HUES48 (cell line): Measurements from ENCODE around the gene VRTN.
"Not testable (repeated sequence)": the region's sequence is repeated elsewhere in the genome, so short reads cannot be mapped to it uniquely, and the experiment has no call there.

Experiments used
- H3K27ac ChIP-seq: one replicate; pipeline ENCODE4 v1.7.0; 2013; ENCODE audit warnings: low read depth, low read length, inconsistent platforms
- H3K27me3 ChIP-seq: 2 replicates; pipeline ENCODE4 v1.6.1; 2013; ENCODE audit warnings: mild to moderate bottlenecking, low read length; ENCODE audit not compliant: control insufficient read depth, insufficient read depth
- H3K36me3 ChIP-seq: 2 replicates; pipeline ENCODE4 v1.6.1; 2013; ENCODE audit warnings: low read length; ENCODE audit not compliant: control insufficient read depth, insufficient read depth
- H3K4me1 ChIP-seq: 2 replicates; pipeline ENCODE4 v1.6.1; 2013; ENCODE audit warnings: mild to moderate bottlenecking, low read length; ENCODE audit not compliant: control insufficient read depth, insufficient read depth
- H3K4me3 ChIP-seq: 2 replicates; pipeline ENCODE4 v1.5.1; 2013; ENCODE audit warnings: mild to moderate bottlenecking, low read depth, low read length
- H3K9ac ChIP-seq: 2 replicates; pipeline ENCODE4 v1.6.1; 2013; ENCODE audit warnings: mild to moderate bottlenecking, low read depth, low read length, moderate library complexity
- H3K9me3 ChIP-seq: 2 replicates; pipeline ENCODE4 v1.6.1; 2013; ENCODE audit warnings: low read length; ENCODE audit not compliant: control insufficient read depth, insufficient read depth

Gene VRTN

GRCh38 chr14:74377976-74378690 lies 29.9 kb downstream of the VRTN start:
- no peak overlapping the region for H3K4me3 ChIP-seq
- no peaks in the 10 kb centered on the region for H3K9me3 ChIP-seq
- no peak overlapping the region for H3K9ac ChIP-seq
- H3K4me1 ChIP-seq, result no peaks in the 10 kb centered on the region
- H3K27ac ChIP-seq, result no peak overlapping the region
- H3K27me3 ChIP-seq, result no peaks in the 10 kb centered on the region
- no peaks in the 10 kb centered on the region for H3K36me3 ChIP-seq

DNA sequence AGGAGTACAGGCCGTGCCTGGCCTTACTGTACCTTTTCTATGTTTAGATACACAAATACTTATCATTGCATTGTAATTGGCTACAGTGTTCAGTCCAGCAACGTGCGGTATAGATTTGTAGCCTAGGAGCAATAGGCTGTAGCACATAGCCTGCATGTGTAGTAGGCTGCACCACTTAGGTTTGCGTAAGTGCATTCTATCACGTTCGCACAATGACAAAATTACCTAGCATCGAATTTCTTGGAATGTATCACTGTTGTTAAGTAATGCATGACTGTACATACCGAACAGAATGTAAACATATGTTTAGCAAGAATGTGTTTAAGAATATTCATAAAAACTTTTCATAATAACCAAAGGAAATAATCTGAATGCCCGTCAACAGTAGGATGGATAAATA lies 31.9 kb downstream of the VRTN start:
- Histone ChIP-seq H3K4me1 (no peaks in the 10 kb centered on the region), H3K27me3 (no peaks in the 10 kb centered on the region), H3K9me3 (no peaks in the 10 kb centered on the region), H3K27ac (no peak overlapping the region), H3K36me3 (no peaks in the 10 kb centered on the region), H3K4me3 (no peak overlapping the region), H3K9ac (no peak overlapping the region)

- no peak overlapping the region for H3K27ac ChIP-seq
Observed at GRCh38 chr14:74380845-74381244, 32.6 kb downstream of the VRTN start.

GRCh38 chr14:74381571-74381970 lies 33.3 kb downstream of the VRTN start:
- H3K27me3 ChIP-seq, H3K4me3 ChIP-seq, H3K9me3 ChIP-seq, H3K4me1 ChIP-seq, H3K36me3 ChIP-seq, H3K9ac ChIP-seq, H3K27ac ChIP-seq: not testable (repeated sequence)

More at GRCh38 chr14:74380845-74381244, 32.6 kb downstream of the VRTN start:
- no peaks in the 10 kb centered on the region for H3K9me3 ChIP-seq
- H3K27me3 ChIP-seq, result no peaks in the 10 kb centered on the region
- no peak overlapping the region for H3K4me3 ChIP-seq
- H3K9ac ChIP-seq, result no peak overlapping the region
- H3K4me1 ChIP-seq, result no peaks in the 10 kb centered on the region
- H3K36me3 ChIP-seq, result no peaks in the 10 kb centered on the region

- Histone ChIP-seq H3K9me3 (no peaks in the 10 kb centered on the region), H3K9ac (no peak overlapping the region), H3K27me3 (no peaks in the 10 kb centered on the region), H3K4me3 (no peak overlapping the region), H3K36me3 (no peaks in the 10 kb centered on the region), H3K27ac (no peak overlapping the region), H3K4me1 (no peaks in the 10 kb centered on the region)
Observed at GRCh38 chr14:74382231-74382630, 34.0 kb downstream of the VRTN start.

- Histone ChIP-seq H3K9ac (no peak overlapping the region), H3K4me3 (no peak overlapping the region), H3K36me3 (no peaks in the 10 kb centered on the region), H3K9me3 (no peaks in the 10 kb centered on the region), H3K4me1 (0 out of 2 replicates have a peak, but pooled peaks cover 2% of the 10 kb centered on the region), H3K27me3 (no peaks in the 10 kb centered on the region), H3K27ac (no peak overlapping the region)
Observed at GRCh38 chr14:74389980-74390379, 41.7 kb downstream of the VRTN start.

DNA sequence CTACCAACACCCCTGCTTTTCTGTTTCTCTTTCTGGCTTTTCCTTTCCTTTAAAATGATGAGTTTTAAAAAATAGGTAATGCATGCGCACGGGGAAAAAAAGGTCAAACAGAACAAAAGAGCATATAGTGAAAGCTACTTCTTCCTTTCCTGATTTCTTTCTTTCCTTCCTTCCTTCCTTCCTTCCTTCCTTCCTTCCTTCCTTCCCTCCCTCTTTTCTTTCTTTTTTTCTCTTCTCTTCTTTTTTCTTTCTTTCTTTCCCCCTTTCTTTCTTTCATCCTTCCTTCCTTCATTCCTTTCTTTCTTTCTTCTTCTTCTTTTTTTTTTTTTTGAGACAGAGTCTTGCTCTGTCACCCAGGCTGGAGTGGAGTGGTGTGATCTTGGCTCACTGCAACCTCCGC lies 42.2 kb downstream of the VRTN start:
- H3K4me3 ChIP-seq, H3K27ac ChIP-seq, H3K27me3 ChIP-seq, H3K36me3 ChIP-seq, H3K9me3 ChIP-seq, H3K9ac ChIP-seq, H3K4me1 ChIP-seq: not testable (repeated sequence)

- Histone ChIP-seq H3K4me1 (0 out of 2 replicates have a peak, but pooled peaks cover 2% of the 10 kb centered on the region), H3K9me3 (no peaks in the 10 kb centered on the region), H3K27me3 (no peaks in the 10 kb centered on the region), H3K9ac (no peak overlapping the region), H3K36me3 (no peaks in the 10 kb centered on the region), H3K4me3 (no peak overlapping the region), H3K27ac (no peak overlapping the region)
Observed at GRCh38 chr14:74391479-74391878, 43.2 kb downstream of the VRTN start.

DNA sequence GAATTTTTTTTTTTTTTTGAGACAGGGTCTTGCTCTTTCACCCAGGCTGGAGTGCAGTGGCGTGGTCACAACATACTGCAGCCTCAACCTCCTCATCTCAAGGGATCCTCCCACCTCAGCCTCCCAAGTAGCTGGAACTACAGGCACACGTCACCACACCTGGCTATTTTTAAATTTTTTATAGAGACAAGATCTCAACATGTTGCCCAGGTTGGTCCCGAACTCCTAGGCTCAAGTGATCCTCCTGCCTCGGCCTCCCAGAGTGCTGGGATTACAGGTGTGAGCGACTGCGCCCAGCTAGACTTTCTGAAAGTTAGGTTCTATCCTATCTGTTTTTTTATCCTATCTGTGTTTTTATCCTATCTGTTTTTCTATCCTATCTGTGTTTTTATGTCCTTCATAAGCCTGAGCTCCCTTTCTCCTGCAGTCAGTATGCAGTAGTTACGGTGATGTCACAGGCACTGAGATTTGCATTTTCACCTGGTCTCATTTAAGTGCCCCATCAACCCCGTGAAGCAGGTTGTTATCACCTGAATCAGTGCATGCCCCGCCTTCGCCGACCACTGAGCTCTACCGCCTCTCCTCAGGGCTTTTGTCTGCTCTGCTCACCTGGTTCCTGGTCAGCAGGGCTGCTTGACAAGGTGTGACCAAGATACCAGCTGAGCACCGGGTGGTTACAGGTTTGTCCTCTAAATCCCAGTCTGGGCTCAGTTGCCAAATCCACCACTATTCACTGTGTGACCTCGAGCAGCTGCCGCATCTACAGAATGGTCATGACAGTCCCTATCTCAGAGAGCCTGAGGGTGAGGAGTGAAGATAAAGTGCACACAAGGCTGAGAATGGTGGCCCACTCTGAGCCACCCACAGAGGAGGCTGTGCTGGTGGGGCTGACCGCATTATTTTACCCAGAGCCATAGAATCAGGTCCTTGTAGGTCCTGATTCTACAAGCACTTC lies 44.6 kb downstream of the VRTN start:
- Histone ChIP-seq H3K36me3 (no peaks in the 10 kb centered on the region), H3K9me3 (no peaks in the 10 kb centered on the region), H3K27me3 (no peaks in the 10 kb centered on the region), H3K4me1 (0 out of 2 replicates have a peak, but pooled peaks cover 2% of the 10 kb centered on the region), H3K4me3 (no peak overlapping the region), H3K27ac (no peak overlapping the region), H3K9ac (no peak overlapping the region)

- H3K9me3 ChIP-seq, result no peaks in the 10 kb centered on the region
- H3K27ac ChIP-seq, result no peak overlapping the region
- 0 out of 2 replicates have a peak, but pooled peaks cover 2% of the 10 kb centered on the region for H3K4me1 ChIP-seq
- no peak overlapping the region for H3K9ac ChIP-seq
- no peak overlapping the region for H3K4me3 ChIP-seq
- no peaks in the 10 kb centered on the region for H3K36me3 ChIP-seq
- no peaks in the 10 kb centered on the region for H3K27me3 ChIP-seq
Observed at GRCh38 chr14:74394549-74394948, 46.3 kb downstream of the VRTN start.

DNA sequence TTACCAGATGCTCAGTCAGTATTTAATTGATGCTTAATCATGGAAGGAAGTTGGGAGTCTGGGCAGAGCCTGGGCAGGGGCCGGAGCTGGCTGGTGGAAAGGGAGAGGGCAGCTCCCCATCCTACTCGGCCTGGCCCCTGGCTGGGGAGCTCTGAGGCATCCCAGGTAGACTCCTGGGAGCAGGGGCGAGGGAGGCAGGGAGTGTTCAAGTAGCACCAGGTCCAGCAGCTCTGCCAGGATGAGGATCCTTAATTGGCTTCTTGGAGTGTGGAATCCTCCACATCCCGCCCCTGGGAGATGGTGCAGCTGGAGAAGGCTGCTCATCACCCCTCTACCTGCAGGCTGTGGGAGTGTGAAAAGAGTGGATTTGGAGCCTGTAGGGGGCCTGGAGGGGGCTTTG lies 46.8 kb downstream of the VRTN start:
- Histone ChIP-seq H3K4me3 (no peak overlapping the region), H3K9ac (no peak overlapping the region), H3K36me3 (no peaks in the 10 kb centered on the region), H3K4me1 (0 out of 2 replicates have a peak, but pooled peaks cover 2% of the 10 kb centered on the region), H3K27me3 (no peaks in the 10 kb centered on the region), H3K27ac (no peak overlapping the region), H3K9me3 (no peaks in the 10 kb centered on the region)
